ENCODE results near the gene SLC26A9.
A peak's percentile ranks its signal among the peaks of the same experiment; 100 is the strongest.

Gene SLC26A9

DNA sequence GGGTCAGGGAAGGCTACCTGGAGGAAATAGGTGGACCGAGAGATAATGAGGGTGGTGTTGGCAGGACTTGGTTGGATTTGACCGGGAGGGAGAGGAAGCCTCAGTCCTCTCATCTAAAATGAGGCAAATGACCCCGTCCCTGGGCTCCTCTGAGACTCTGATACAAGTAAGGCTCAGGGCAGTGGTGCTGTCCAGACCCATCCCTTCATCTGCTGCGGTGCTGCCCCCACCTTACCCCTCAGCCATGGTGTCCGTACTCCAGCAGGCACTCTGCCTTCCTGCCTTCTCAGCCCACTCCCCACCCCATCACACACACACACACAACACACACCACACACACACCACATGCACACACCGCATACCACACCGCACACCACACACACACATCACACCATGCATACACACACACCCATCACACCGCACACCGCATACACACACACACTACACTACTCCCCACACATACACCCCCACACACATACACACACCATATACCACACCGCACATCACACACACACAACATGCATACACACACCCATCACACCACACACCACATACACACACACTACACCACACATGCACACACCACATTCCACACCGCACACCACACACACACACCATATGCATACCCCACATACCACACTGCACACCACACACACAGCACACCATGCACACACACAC lies 29.4 kb upstream of the SLC26A9 start:
- no peak for DNase-seq

DNA sequence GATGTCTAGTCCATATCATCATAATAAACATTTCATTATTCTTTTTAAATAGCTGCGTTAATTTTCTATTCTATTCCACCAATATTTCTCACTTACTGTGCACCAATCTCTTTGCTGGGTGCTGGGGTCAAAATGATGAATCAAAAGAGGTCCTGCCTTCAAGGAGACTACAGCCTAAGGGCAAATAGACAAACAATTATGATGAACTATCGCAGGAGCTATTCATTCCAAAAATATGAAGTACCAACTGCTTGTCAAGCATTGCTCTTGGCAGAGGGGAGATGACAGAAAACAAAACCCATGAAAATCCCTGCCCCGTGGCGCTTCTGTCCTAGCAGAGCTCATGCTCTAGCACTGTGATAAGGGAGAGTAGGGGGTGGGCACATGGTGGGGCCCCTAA lies 28.8 kb upstream of the SLC26A9 start:
- no peak for DNase-seq

DNA sequence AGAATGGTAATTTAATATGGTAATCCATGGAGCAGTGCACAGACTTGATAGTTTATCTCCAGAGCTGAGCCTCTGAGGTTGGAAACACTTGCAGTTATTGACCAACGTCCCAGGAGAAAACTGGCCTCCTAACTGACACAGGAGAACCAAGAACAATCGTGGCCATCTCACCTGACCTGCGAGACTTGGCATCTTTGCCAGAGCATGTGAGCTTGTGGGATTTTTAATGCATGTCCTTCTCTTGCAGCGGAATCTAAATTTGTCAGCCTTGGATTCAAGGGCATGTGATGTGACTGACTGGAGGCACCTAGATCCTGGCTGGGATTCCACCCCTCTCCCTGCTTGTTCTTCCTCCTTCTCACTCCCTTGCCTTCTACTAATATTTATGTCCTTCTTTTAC lies 27.8 kb upstream of the SLC26A9 start:
- no peak for DNase-seq

DNA sequence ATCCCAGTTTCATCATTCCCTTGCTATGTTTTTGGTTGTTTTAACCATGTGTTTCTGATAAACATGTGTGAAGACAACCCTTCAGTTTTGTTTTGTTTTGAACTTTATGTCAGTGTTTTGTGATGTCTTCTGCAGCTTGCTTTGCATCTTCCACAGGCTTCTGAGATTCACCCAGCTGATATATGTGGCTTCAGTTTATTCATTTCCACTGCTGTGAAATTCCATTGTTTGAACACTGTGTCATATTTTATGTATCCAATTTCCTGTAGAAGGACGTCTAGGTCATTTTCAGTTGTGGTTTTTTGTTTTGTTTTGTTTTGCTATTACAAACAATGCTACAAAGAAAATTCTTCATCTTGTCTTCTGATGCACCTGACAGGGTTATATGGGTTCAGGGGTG lies 27.2 kb upstream of the SLC26A9 start:
- no peak for DNase-seq

DNA sequence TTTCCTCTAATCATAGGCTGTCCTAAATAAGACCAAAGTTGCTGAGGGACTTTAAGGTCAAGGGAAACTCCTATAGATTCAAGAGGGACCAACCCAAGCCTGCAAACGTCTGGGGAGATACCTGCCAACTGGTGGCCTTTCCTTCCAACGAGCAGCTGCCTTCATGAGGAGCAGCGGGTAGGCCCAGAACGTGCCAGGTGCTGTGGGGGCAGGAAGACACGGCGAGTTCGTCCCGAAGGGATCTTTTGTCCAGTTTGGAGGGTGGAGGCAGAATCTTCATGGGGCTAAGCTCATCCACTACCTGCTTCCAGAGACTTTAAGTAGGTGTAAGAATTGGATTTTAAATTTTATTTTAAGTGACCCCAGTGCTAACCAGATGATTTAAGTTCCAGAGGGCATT lies 26.0 kb upstream of the SLC26A9 start:
- no peak for DNase-seq

DNA sequence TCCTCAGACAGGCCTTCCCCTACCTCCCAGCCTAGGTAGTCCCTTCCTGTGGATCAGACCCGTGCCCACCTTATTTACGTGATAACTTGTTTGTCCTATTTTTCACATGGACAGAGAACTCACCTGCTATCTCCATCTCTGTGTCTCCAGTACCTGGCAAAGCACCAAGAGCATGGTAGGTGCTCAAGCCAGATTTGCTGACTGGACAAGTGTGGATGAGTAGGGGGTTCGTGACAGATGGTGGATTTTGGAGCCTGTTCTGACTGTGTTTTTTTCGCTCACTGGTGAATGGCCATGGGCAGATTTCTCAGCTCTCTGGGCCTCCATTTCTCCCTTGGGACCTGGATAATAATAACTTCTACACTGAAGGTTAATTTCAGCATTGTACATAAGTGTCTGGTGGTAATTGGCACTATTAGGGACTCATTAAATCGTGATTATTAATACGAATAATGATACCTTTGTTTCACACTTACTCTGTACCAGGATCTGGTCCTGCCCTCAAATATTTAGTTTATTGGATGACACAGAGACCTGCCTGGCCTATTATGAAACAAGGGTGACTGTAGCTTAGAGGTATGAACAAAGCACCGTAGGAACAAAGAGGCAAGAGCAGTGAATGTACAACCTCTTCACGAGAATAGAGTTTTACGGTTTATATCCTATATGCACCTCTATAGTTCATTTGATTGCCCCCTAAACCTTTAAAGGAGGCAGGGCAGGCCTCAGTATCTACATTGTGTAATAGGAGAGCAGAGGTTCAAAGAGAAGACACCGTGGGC lies 24.5 kb upstream of the SLC26A9 start:
- DNase-seq: no peak

DNA sequence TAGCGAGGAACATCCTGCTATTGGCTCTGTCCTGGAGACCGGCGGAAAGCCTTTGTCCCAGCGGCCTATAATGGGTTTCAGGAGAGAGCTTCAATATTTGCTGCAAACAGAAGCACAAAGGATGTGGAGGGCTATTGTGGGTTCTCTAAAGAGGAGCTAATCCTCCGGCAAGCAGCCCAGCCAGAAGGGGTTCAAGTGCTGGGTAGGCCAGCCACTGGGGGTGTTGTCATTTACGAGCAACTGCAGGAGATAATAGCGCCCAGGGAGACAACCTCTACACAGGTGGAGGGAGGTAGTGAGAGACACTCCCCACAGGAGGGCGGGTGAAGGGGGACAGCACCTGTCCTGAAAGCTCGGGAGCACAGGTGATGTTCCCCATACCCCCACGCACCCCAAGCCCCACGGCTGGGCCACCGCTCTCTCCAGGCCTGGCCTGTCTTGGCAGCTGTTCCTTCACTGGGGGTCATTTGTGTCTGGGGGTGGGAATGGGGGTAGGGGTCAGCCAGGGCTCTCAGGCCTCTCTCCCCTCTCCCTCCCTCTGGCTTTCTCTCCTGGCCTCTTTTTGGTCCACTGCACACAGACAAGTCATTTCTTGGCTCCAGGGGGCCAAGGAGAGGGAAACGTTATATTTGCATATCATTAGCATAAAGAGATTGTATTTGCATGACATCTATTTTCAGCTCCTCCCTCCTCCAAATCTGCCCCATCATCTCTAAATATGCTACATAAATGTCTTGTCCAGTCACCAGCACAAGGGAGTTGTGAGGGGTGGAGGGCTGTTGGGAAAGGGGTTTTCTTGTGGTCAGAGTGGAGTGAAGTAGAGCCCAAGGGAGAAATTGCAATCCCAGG lies 22.0 kb upstream of the SLC26A9 start:
- no peak for DNase-seq

DNA sequence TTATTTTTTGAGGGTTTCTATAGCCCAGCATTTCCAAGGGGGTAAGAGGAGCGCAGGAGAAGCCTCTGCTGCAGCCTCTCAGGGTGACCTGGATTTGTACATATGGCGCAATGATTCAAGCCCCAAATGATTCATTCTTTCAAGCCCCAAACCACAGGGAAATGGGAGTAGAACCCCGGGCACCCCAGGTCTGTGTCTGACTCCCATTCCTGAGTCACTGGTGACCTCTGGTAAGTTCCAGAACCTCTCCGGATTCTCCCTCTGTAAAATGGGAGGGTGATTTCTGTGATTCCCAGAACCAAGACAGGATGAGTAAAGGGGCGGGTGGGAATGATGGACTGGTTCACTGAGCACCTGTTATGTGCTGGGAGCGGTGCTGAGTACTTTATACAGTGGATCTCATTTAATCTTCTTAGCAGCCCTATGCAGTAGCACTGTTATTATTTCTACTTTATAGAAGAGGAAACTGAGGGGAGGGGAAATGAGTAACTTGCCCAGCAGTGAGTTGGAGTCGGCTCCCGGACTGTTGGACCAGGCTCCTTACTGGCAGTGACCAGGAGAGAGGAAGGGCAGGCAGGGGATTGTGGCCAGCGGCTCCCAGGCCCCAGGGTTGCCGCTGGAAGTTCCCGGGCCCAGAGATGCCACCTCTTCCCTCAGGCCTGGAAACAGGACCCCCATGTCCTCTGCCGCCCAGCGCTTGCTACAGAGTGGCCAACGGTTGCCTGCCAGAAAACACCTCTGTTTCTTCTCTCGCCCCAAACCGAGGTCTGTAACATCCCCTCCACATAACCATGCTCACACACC lies 20.3 kb upstream of the SLC26A9 start:
- no peak for DNase-seq

DNA sequence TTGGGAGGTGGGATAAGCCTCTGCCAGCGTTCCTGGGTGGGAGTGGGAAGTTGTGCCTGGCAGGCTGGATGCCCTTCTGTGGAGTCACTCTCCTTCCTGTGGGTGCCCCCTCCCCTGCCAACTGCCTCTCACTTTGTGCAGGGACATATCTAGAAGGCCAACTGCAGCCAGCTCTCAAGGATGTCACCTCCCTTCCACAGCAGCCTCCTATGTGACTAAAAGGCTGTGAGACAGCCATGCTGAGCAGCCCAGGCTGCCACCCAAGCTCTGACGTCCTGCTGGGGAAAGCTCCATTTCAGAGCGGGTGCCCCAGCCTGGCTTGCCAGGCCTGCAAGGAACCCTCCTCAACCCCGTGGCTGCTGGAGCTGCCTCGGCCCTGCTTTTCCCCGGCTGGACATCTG lies 19.6 kb upstream of the SLC26A9 start:
- no peak for DNase-seq

DNA sequence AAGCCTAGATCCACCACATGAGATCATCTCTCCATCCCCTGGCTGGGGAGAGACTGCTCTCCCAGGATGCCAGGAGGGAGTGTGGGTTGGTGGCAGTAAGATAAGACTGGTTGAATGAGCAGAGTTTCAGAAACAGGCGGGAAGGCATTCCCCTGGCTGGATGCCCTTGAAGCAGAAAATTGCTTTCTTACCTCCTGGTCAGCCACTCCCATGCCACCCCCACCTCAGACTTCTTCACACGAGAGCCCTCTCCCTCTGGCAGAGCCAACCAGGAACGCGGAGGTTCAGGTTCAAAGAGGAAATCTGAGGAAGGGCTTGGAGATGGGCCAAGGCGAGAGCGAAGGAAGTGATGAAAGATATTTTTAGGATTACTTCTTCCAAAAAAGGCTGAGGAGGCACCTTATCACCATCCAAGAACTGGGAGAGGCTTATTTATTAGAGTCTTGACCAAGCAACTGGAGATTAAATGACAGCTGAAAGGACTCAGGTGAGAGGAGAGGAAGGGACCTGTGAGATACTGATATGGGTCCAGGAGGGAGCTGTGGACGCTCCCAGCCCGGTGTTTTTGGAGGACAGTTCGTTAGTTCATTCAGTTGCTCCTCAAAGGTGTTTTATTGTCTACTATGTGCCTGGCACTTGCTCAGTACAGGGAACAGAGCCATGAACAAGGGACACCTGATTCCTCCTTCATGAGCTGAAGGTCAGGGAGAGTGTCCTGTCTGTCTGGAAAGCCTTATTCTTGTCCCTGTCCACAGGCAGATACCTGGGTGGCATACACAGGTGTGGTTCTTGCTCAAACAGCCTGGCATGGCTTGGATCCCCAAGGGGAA lies 18.9 kb upstream of the SLC26A9 start:
- no peak for DNase-seq

DNA sequence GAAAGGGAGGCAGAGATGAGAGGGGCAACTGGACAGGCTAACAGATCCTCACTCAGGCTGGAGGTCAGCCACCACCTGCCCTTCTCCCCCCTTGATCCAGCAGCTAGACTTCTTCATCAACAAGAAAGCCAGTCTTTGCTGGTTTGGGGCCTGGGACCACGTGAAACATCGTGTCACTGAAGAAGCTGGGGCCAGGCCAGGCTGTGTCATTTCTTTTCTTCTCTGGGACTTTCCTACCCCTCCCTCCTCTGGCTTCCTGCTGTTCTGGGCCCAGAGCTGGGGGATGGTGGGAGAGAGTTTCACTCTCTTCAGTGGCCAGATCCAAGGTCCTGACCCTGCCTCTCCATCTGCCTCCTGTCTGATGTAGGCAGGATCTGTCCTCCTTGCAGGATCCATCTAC lies 18.1 kb upstream of the SLC26A9 start:
- no peak for DNase-seq

DNA sequence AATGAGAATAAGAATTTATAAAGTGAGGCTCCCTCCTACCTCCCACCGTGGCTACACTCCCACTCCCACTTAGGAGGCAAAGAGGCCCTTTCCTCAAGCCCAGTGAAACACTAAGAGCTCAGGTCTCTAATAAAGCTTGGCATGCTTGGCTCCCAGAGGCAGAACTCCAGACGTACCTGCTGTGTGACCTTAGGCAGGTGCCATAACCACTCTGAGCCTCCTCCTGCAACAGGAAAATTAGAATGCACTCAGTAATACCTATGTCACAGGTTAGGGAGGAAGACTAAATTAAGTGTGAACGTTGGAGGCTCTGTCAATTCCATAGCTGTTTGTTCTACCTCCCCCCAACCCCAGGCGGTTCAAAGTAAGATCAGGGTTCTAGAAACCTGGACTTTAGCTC lies 16.5 kb upstream of the SLC26A9 start:
- DNase-seq: no peak

DNA sequence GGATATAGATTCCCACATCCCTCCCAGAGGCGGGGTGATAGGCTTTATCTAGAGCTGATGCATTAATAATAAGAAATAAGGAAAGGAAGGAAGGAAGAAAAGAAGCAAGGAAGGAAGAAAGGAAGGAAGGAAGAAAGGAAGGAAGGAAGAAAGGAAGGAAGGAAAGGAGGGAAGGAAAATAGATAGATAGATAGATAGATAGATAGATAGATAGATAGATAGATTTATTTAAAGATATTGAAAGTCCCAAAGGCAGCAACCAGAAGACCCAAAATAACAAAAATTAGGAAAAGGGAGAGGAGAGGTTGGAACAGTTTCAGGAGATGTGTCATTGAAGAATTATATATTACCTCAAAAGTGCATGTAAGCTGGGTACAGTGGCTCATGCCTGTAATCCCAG lies 12.2 kb upstream of the SLC26A9 start:
- no peak for DNase-seq

DNA sequence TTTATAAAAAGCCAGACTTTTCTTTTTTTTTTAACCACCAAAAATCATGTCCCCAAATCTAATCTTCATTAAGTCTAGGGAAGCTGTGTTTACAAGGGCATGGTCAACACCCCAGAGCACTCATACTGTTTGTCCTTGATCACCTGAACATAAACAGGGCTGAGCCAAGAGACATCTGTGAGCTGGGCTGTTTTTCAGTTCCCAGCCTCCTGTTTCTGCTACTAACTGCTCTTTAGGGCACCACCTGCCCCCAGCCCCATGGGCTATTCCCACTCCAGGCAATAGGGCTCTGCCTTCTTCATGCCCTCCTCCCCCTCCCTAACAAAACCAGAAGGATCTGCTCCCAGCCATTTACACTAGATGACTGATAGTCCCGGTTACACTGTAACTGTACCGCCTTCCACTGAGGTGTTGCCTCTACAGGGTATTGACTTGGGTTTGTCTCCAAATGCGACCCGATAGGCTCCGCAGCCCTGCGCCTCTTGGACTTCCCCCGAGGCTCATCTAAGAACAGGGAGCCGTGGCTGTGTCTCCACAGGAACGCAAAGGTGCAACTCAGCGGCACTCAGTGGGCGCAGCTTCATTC lies 11.7 kb upstream of the SLC26A9 start:
- DNase-seq: no peak

DNA sequence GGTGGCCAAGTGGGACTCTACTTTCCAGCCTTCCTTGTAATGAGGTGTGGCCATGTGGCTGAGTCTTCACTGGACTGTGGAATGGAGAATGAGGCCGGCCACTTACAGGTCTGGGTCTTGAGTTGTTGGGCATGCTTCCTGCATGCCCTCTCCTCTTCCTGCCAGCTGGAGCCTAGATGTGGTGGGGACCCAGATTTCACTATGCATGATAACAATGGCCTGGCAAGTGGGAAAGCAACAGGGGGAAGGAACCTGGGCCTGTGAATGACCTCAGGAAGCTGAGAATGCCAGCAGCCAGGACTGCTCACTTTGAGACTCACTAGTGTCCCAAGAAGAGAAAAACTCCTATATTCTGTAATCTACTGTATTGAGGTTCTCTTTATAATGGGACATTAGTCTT lies 8.5 kb upstream of the SLC26A9 start:
- DNase-seq: no peak

DNA sequence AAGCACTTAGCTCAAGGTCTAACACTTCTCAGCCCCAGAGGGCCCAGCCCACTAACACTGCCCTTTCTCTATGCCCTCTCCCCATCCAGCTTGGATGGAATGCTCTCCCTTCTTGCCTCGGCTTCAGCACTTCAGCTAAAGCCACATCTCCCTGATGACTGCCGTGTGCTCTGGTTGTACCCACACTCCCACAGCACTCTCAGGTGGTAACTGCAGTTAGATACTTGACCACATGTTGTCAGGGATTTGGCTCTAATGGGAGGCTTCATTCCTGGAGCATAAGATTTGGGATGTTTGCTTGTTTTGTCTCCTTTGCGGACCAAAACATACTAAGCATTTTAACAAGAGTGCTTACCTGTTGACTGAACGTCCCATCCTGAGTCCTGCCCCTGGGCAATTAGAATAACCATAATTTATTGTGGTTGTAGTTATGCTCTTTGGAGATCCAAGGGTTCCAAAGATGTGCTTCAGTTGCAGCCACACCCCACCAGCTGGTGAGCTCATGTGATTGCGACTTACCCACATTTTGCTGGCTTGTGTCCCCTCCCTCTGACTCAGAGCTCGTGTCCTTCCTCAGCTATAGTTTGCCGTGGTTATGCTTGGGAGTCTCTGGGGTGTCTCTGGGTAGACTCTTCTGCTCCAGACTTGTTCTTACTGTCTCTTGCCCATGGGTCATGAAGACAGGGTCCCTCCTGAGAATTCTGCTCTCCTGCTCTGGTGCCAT lies 7.7 kb upstream of the SLC26A9 start:
- DNase-seq: peak; percentile 61

DNA sequence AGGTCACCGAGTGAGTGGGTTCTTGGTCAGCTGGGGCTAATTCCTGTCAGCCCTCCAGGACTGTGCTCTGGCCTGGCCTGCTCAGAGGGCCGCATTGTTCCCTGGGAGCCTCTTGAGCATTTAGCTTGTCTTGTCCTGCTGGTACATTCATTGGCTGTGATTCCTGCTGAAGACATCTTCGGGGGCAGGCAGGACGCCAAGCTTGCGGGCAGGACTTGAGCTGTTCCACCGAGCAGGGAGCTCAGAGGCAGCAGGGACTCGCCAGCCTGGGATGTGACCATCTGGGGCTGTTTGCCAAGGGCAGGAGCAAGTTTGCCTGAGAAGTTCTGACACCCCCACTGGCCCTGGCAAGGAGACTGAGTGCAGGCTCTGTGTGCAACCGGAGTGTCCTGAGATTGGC lies 7.0 kb upstream of the SLC26A9 start:
- no peak for DNase-seq

DNA sequence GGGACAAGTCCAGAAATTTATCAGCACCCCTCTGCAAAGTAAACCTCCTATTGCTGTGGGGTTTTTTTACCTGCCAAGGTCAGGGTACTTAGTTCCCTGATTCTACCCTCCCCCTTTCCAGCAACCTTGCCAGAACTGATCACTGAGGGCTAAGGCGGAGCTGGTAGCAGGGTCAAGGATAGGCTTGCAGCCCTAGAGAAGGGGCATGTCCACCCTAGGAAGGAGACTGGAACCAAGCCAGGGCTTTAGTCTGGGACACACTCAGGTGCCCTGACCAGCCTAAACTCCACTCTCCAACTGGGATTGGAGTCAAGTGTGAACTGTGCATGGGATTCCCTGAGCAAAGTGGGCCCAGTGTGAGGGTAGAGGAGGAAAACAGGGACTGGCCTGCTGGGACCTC lies 6.5 kb upstream of the SLC26A9 start:
- no peak for DNase-seq

DNA sequence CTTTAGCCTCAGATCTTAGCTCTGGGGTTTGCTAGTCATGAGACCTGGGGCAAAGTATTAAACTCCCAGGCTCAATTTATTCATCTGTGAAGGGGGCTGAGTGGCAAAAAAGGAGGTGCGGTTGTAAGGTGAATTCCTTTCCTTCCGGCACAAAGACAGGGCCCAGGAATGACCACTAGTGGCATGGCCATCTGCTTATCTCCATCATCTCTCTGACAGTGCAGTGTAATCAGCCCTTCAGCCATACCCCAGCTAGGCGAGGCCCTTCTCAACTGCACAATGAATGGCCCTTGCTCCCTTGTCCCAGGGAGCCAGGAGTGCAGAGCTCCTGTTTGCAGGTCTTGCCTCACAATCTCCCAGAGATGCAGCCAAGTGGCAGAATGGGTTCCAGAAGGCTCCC lies 5.6 kb upstream of the SLC26A9 start:
- DNase-seq: no peak

DNA sequence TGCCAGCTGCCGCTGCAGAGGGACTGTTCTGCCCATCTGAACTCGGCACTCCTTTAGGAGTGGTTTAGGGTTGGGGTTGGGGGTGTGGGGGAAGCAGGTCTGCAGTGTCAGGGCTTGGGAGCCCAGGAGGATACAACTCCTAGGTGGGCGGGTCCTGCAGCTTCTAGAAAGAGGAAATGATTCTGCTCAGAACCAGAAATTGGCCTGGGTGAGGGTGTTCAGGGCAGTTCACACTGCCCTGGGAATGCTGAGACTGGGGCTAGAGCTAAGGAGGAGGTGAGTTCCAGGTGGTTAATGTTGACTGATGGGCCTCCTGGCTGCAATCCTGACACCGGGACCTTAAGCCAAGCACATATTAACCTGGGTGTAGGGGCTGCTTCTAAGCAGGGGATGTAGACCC lies 4.8 kb upstream of the SLC26A9 start:
- DNase-seq: no peak

DNA sequence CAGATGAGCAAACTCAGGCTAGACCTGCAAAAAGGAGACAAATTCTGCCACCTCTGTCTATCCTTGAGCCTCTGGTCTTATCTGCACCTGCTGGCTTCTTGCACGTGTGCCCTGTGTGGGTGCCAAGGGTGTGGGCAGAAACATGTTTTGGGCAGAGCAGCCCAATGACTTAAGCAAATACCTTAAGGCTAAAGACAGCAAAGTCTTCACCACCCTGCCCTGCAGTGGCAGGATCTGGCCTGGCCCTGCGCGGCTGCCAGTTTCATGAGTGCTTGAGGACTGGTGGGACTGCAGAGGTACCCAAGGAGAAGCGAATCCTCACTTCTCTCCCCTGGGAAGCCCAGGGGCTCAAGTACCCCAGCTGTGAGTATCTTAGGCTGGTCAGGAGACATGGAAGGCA lies 3.8 kb upstream of the SLC26A9 start:
- DNase-seq: peak; percentile 55

Data from hematopoietic multipotent progenitor cell treated with erythropoietin and hydrocortisone succinate and interleukin-3 and kit ligand, for 8 days (in vitro differentiated cells).